Esophagus (tissue), 2 donors: ENCODE measurements around the gene HSD17B8. TPM values are rescaled to one million over a fixed set of nuclear protein-coding genes. Genes with fewer than 3 reads are reported as not detected.
"Not testable (repeated sequence)": the region's sequence is repeated elsewhere in the genome, so short reads cannot be mapped to it uniquely, and the experiment has no call there.

Experiments
- H3K27ac ChIP-seq, 2 donors: one replicate each; pipeline ENCODE4 v1.5.1; 2013; ENCODE audit warnings: low read depth in 2 of 2, mild to moderate bottlenecking in 2 of 2, inconsistent platforms in 1 of 2, low read length in 1 of 2, moderate library complexity in 1 of 2
- H3K27me3 ChIP-seq, 2 donors: one replicate each; pipeline ENCODE4 v1.6.1; 2013; ENCODE audit warnings: low read length in 2 of 2, control low read depth in 1 of 2, mild to moderate bottlenecking in 1 of 2; ENCODE audit not compliant: insufficient read depth in 2 of 2, control insufficient read depth in 1 of 2
- H3K36me3 ChIP-seq, 2 donors: one replicate each; pipeline ENCODE4 v1.6.1; 2013; ENCODE audit warnings: low read length in 1 of 2; ENCODE audit not compliant: control insufficient read depth in 2 of 2, insufficient read depth in 2 of 2
- H3K4me1 ChIP-seq, 2 donors: one replicate each; pipeline ENCODE4 v1.6.1; 2013; ENCODE audit warnings: low read length in 1 of 2; ENCODE audit not compliant: control insufficient read depth in 2 of 2, insufficient read depth in 2 of 2
- H3K4me3 ChIP-seq, 2 donors: one replicate each; pipeline ENCODE4 v1.5.1; 2013; ENCODE audit warnings: low read length in 2 of 2, mild to moderate bottlenecking in 2 of 2, low read depth in 1 of 2, moderate library complexity in 1 of 2
- H3K9me3 ChIP-seq, 2 donors: one replicate each; pipeline ENCODE4 v1.6.1; 2013; ENCODE audit warnings: mild to moderate bottlenecking in 2 of 2, low read depth in 1 of 2, low read length in 1 of 2, moderate library complexity in 1 of 2; ENCODE audit not compliant: control insufficient read depth in 2 of 2, insufficient read depth in 1 of 2
- whole genome bisulfite sequencing, 2 donors: extraction: QIAGEN DNeasy Blood & Tissue Kit; methylation state at CpG; one replicate each; pipeline ENCODE4 v1.1.7; 2013; 5-methylcytosine and 5-hydroxymethylcytosine counted together
- polyA plus RNA-seq, 2 donors: library from polyadenylated mRNA; stranded (reverse); fragments of 200-250 nt; gene quantifications; one replicate each; pipeline ENCODE4 v1.2.3, GENCODE V29; 2013
- donor health status: healthy with polysubstance abuse.
- donor health status: Bipolar disorder and iron deficiency.

HSD17B8 gene
- polyA plus RNA-seq, 2 donors = 16.7 to 33.7 TPM

GRCh38 chr6:33212857-33213165 is 8.4 kb downstream of the HSD17B8 start:
- Histone ChIP-seq H3K4me3 (peak overlapping the region in 1 of 2 donors; percentile 42), H3K27ac (no peak overlapping the region), H3K27me3 (no peaks in the 10 kb centered on the region), H3K36me3 (peaks cover 0 to 7% of the 10 kb centered on the region in 2 donors), H3K4me1 (peaks cover 0 to 6% of the 10 kb centered on the region in 2 donors), H3K9me3 (no peaks in the 10 kb centered on the region)
- WGBS, 2 donors = 2 to 6% methylated on average over 6 of the region's 6 CpGs

- peaks cover 0 to 7% of the 10 kb centered on the region in 2 donors for H3K36me3 ChIP-seq
- H3K27ac ChIP-seq = no peak overlapping the region
- H3K4me1 ChIP-seq = peaks cover 0 to 6% of the 10 kb centered on the region in 2 donors
- H3K27me3 ChIP-seq = no peaks in the 10 kb centered on the region
- 1 to 2% methylated on average over 42 to 43 of the region's 43 CpGs for WGBS, 2 donors
- peak overlapping the region; percentile 22 to 42 for H3K4me3 ChIP-seq
- H3K9me3 ChIP-seq = no peaks in the 10 kb centered on the region
Measured at GRCh38 chr6:33213166-33213988, 8.9 kb downstream of the HSD17B8 start.

- Histone ChIP-seq H3K36me3 (peaks cover 0 to 7% of the 10 kb centered on the region in 2 donors), H3K4me1 (peaks cover 0 to 6% of the 10 kb centered on the region in 2 donors), H3K9me3 (no peaks in the 10 kb centered on the region), H3K27ac (no peak overlapping the region), H3K27me3 (no peaks in the 10 kb centered on the region), H3K4me3 (peak overlapping the region; percentile 22 to 42)
- 16 to 18% methylated on average over 9 of the region's 9 CpGs for WGBS, 2 donors
Measured at GRCh38 chr6:33213989-33214335, 9.5 kb downstream of the HSD17B8 start.

- Histone ChIP-seq H3K4me1 (peaks cover 0 to 6% of the 10 kb centered on the region in 2 donors), H3K36me3 (no peaks in the 10 kb centered on the region), H3K27ac (no peak overlapping the region), H3K4me3 (no peak overlapping the region), H3K27me3 (no peaks in the 10 kb centered on the region), H3K9me3 (no peaks in the 10 kb centered on the region)
- WGBS, 2 donors = 76 to 82% methylated on average over 9 of the region's 9 CpGs
Measured at GRCh38 chr6:33215271-33216116, 11.0 kb downstream of the HSD17B8 start.

GRCh38 chr6:33216117-33216649 is 11.7 kb downstream of the HSD17B8 start:
- no peaks in the 10 kb centered on the region for H3K9me3 ChIP-seq
- H3K4me1 ChIP-seq = peaks cover 0 to 6% of the 10 kb centered on the region in 2 donors
- H3K27me3 ChIP-seq = no peaks in the 10 kb centered on the region
- H3K27ac ChIP-seq = no peak overlapping the region
- H3K36me3 ChIP-seq = no peaks in the 10 kb centered on the region
- 87 to 91% methylated on average over 4 of the region's 4 CpGs for WGBS, 2 donors
- no peak overlapping the region for H3K4me3 ChIP-seq

GRCh38 chr6:33217246-33217645 is 12.8 kb downstream of the HSD17B8 start:
- Histone ChIP-seq H3K9me3 (no peaks in the 10 kb centered on the region), H3K27ac (no peak overlapping the region), H3K27me3 (no peaks in the 10 kb centered on the region), H3K36me3 (no peaks in the 10 kb centered on the region), H3K4me1 (peaks cover 0 to 6% of the 10 kb centered on the region in 2 donors), H3K4me3 (no peak overlapping the region)
- 73 to 75% methylated on average over 6 of the region's 6 CpGs for WGBS, 2 donors

GRCh38 chr6:33217681-33218080 is 13.2 kb downstream of the HSD17B8 start:
- WGBS, 2 donors = 69 to 72% methylated on average over 3 of the region's 3 CpGs
- no peaks in the 10 kb centered on the region for H3K27me3 ChIP-seq
- no peaks in the 10 kb centered on the region for H3K9me3 ChIP-seq
- H3K4me1 ChIP-seq = peaks cover 0 to 6% of the 10 kb centered on the region in 2 donors
- H3K27ac ChIP-seq = no peak overlapping the region
- H3K4me3 ChIP-seq = no peak overlapping the region
- no peaks in the 10 kb centered on the region for H3K36me3 ChIP-seq

- not testable (repeated sequence) for H3K27me3 ChIP-seq, H3K4me1 ChIP-seq, H3K36me3 ChIP-seq, H3K9me3 ChIP-seq, H3K4me3 ChIP-seq, H3K27ac ChIP-seq
- 49 to 50% methylated on average over 14 of the region's 14 CpGs for WGBS, 2 donors
Measured at GRCh38 chr6:33226503-33227120, 22.2 kb downstream of the HSD17B8 start.

GRCh38 chr6:33235221-33235634 is 30.8 kb downstream of the HSD17B8 start:
- Histone ChIP-seq H3K4me3 (no peak overlapping the region), H3K27me3 (peaks cover 0 to 2% of the 10 kb centered on the region in 2 donors), H3K27ac (no peak overlapping the region), H3K4me1 (no peaks in the 10 kb centered on the region), H3K9me3 (peaks cover 0 to 3% of the 10 kb centered on the region in 2 donors), H3K36me3 (no peaks in the 10 kb centered on the region)
- 24 to 31% methylated on average over 6 of the region's 6 CpGs for WGBS, 2 donors
